GM10847 (cell line): Measurements from ENCODE around the gene EYA2.

Source experiments
- POLR2A ChIP-seq: IDR thresholded peaks from 2 replicates; pipeline ENCODE4 v1.6.1; 2011; ENCODE audit not compliant: insufficient read length; ENCODE audit errors: extremely low read depth

Gene EYA2

DNA sequence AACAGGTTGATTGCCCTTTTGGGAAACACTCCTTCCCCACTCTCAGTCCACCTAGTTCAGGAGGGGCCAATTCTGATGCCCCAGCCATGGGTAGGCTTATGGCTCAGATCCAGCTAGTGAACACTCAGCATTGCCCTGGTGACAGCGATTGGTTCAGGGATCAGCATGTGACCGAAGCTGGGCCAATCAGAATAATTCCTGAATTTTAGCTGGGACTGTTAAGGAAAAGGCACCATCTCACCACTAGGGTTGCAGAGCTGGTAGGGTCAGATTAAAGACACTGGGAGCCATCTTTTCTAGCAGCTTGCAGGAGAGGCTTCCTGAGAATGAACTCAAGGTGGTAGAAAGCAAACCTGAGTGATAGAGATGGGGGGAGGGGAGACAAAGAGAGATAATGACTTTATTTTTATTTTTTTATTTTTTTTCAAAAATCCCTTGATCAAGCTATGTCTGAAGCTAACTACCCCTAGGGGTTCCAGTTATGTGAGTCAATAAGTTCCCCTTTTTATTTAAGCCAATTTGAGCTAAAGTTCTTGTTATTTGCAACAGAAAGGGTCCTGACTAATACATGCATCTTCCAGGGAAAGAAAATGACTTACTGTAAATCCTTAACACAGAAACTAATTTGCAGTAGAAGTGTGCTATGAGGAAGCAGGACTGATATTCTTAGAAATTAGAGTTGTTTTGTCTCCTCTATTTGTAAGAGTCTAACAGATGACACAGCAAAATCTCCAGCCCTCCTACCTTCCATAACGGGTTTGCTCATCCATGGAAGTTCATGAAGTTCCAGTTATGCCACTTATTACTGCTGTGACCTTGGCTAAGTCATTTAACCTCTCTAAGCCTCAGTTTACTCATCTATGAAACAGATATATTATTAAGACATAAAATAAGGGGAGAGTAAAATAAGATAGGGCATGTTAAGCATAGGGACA lies 44.7 kb downstream of the EYA2 start:
- no peak for TF ChIP-seq POLR2A

- TF ChIP-seq POLR2A = no peak
These were observed 46.0 kb downstream of the EYA2 start for GRCh38 chr20:46940616-46941015.

GRCh38 chr20:46941404-46941803 lies 46.8 kb downstream of the EYA2 start:
- no peak for TF ChIP-seq POLR2A

DNA sequence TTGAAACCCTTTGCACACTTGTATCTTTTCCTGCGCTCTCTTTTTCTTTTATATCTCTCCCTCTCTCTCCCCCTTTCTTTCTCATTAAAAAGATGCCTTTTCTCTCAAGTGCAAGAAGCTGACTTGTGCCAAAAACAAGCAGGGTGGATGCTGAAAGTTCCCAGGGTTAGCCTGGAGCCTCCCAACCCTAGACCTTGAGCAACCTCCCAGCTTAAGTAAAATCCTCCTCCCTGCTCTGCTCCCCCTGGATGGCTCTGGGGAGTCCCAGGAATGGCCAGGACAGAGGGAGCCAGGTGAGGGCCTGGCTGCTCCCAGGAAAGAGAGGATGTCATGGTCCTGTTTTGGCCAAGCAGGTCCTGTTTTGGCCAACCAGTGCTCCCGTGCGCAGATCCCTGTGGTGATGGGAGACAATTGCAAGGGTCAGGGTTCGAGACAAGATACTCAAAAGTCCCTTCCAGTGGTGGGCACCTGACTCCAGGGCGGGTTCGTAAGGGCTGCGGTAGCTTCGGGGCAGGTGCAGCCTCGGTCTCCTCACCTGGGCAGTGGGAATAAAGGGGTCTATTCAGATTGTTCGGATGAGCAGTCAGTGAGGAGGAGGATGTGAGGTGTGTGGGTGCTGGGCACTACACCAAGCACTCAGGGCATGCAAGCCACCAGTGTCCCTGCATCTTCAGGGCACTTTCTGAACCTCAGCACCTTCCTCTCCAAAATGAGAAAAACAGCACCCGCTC lies 49.4 kb downstream of the EYA2 start:
- TF ChIP-seq POLR2A = no peak

GRCh38 chr20:46945465-46945864 lies 50.8 kb downstream of the EYA2 start:
- no peak for TF ChIP-seq POLR2A

DNA sequence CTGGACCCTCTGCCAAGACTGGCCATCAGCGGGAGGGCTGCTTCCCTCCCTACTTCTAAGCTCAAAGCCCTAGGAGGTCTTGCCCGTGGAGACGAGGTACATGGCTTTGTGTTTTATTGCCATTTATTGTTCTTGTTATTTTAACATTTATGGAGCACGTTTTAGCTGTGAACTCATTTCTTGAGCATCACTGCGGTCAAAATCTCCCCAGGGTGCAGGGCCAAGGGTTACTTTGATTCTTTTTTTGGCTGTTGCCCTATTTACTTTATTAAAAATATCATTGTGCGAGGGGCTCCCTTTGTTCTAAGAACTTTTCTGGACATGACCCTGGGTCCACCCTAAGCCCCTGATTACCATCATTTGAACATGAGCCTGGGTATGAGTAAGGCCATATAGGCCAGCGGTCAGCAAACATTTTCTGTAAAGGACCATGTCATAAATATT lies 51.6 kb downstream of the EYA2 start:
- TF ChIP-seq POLR2A = no peak

- TF ChIP-seq POLR2A = no peak
These were observed 52.2 kb downstream of the EYA2 start for GRCh38 chr20:46946796-46947195.

DNA sequence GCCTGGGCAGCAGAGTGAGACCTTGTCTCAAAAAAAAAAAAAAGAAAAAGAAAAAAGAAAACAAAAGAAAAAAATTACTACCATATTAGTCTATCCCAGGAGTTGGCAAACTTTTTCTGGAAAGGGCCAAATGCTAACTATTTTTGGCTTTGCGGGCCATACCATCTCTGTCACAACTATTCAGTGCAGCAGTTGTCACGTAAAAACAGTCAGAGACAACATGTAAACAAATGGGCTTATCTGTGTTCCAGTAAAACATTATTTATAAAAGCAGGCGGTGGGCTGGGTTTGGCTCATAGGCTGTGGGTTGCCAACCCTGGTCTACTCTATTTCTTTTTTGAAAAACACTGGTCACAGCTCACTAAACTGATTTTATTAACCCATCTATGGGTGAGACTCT lies 53.4 kb downstream of the EYA2 start:
- no peak for TF ChIP-seq POLR2A

GRCh38 chr20:46951405-46951804 lies 56.8 kb downstream of the EYA2 start:
- no peak for TF ChIP-seq POLR2A

GRCh38 chr20:46951840-46952497 lies 57.3 kb downstream of the EYA2 start:
- TF ChIP-seq POLR2A = no peak

GRCh38 chr20:46953596-46953995 lies 59.0 kb downstream of the EYA2 start:
- TF ChIP-seq POLR2A = no peak

DNA sequence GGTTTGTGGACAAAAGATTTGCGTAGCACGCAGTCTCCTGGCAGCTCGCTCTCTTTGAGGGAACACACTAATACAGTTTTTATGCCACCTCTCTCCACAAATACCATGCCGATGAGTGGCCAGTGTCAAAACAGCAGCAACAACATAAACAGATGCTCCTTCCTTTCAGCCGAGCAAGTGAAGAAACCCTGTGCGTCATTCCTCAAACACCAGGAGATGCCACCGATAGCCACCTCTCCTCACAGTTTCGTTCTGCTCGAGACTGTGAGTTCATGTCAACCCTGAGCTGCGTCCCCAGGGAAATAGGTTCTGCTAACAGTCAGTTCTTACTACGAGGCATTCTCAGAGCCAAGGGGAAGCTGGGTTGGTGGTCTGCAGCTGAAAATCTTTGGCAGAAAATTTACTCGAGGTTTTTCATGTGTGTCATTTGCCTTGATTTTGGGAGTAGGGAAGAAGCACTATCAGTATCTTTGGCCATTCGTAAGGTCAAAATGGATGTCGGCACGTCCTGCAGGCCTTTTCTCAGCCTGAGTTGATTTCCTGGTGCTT lies 59.9 kb downstream of the EYA2 start:
- TF ChIP-seq POLR2A = no peak

- no peak for TF ChIP-seq POLR2A
These were observed 61.2 kb downstream of the EYA2 start for GRCh38 chr20:46955601-46956556.

GRCh38 chr20:46959081-46959692 lies 64.5 kb downstream of the EYA2 start:
- TF ChIP-seq POLR2A = no peak
